Measurements from ENCODE around the gene ZNF280C. TPM values are rescaled to one million over a fixed set of nuclear protein-coding genes. Genes with fewer than 3 reads are reported as not detected.

Gene ZNF280C, protein sequence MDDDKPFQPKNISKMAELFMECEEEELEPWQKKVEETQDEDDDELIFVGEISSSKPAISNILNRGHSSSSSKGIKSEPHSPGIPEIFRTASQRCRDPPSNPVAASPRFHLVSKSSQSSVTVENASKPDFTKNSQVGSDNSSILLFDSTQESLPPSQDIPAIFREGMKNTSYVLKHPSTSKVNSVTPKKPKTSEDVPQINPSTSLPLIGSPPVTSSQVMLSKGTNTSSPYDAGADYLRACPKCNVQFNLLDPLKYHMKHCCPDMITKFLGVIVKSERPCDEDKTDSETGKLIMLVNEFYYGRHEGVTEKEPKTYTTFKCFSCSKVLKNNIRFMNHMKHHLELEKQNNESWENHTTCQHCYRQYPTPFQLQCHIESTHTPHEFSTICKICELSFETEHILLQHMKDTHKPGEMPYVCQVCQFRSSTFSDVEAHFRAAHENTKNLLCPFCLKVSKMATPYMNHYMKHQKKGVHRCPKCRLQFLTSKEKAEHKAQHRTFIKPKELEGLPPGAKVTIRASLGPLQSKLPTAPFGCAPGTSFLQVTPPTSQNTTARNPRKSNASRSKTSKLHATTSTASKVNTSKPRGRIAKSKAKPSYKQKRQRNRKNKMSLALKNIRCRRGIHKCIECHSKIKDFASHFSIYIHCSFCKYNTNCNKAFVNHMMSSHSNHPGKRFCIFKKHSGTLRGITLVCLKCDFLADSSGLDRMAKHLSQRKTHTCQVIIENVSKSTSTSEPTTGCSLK
- total RNA-seq: 6.0 TPM

DNA sequence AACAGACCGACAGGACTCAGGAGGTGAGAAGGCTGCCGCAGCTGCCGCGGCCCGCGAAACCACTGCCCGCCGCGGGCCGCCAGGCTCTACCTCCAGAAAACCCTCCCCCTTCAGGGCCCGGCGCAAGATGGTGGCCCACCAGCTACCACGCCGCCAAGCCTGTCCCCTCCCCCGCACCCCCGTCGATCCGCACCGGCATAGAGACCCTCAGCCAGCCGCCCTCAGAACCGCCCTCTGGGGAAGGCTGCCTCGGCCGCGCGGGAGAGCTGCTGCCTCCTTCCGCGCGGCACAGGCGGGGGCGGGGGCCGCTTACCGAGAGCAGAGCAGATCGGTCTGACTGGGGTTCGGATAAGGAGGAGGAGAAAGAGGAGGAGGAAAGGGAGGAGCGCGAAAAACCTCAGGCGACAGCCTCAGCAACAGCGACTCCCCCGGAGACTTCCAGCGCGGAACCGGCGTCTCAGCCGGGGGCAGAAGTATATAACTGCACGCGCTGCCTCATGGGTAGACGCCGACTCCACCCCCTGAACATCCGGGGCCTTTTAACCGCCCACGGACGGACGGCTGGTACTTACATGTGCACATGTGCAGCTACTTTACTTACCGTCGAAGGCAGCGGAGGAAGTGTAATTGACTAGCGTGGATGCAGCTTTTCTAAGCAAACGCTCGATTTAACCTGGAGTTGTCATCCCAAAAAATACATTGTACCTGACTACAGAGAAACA is at the start of gene ZNF280C:
Gene ZNF280C (minus strand): TSS at position 451 of the 722 bp plus-strand sequence. CDS start 8,450 bp downstream, outside the sequence.

DNA sequence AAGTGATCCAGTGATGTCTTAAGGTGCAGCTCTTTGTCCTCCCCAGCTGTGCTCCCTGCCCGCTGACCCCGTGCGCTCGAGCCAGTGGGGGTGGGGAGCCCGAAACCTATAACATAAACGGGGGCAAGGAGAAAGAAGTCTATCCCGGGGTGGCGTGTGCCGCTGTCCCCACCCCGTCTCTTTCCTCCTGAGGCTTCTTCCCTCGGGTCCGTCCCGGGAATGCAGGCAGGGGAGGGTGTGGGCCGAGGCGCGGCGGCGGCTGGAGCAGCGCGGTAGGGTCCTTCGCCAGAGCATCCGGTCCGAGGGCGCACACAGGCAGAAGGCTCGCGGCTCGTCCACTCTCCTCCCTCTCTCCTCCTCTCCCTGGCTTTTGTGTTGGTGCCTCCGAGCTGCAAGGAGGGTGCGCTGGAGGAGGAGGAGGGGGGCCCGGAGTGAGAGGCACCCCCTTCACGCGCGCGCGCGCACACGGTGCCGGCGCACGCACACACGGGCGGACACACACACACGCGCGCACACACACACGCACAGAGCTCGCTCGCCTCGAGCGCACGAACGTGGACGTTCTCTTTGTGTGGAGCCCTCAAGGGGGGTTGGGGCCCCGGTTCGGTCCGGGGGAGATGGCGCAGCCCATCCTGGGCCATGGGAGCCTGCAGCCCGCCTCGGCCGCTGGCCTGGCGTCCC is 97.1 kb downstream of the ZNF280C start, which contains the start of gene RAB33A:
Gene RAB33A (plus strand): TSS at position 517 of the 681 bp plus-strand sequence. CDS start 101 bp downstream, at position 618.

DNA sequence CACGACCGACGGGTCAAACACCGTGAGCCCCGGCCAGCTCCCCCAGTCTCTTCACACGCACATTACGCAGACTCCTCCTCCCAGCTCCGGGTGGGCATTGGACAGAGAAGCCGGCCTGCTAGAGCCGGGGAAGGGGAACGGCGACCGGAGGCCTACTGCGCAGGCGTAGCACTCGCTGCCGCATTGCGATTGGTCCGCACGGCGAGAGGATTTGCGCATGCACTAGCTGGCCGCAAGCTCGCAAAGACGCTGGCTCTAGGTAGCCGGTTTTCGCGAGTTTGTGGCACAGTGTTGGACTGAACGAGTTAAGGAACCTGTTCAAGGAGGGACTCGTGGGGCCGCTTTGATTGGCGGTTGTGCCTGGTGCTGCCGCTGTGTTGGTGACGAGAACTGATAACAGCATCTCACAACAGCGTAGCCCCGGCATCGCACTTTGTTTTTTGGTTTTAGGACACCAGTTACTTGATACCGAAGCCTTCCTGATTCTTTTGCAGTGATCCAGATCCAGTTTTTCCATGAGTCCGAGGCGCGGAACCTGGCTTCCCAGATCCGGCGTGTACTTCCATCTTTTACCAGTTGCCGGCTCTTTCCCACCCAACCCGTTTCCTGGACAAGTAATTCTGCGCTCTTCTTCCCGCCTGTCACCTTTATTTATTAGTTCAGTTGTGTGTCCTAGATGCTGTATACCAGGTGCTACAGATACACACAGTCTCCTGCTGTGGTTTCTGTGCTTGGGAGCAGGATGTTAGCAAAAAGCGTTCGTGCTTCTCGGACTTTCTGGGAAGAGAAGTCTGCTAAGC is 102.8 kb downstream of the ZNF280C start, which contains the start of gene AIFM1:
Gene AIFM1 (minus strand): TSS at position 139 of the 800 bp plus-strand sequence. CDS start 185 bp downstream, outside the sequence.

Small RNA genes within 50 kb of the gene (small RNA-seq; reads per million reads assigned to genes)
- not detected for gene RNU6-1130P (ENCODE audit: low replicate concordance)

Other genes with a start within 250 kb of the ZNF280C start
- 9.5 TPM for gene ELF4, start 158.4 kb downstream of the ZNF280C start, total RNA-seq
- gene AIFM1, start 103.1 kb downstream of the ZNF280C start, total RNA-seq: 22.6 TPM
- gene RAB33A, start 96.9 kb downstream of the ZNF280C start, total RNA-seq: 1.3 TPM
- 15.1 TPM for gene SLC25A14, start 71.0 kb upstream of the ZNF280C start, total RNA-seq
- not detected for gene GPR119, start 116.8 kb upstream of the ZNF280C start, total RNA-seq
- 15.6 TPM for gene RBMX2, start 133.1 kb upstream of the ZNF280C start, total RNA-seq

All from metanephros (tissue), 2 donors.